Psoas muscle (tissue), 8 donors: Measurements from ENCODE around the gene RGS2. TPM values are rescaled to one million over a fixed set of nuclear protein-coding genes. Genes with fewer than 3 reads are reported as not detected.

Experiments used
- ATAC-seq, 4 donors: fragments of 200-7000 bp; cut with Tn5 transposase; one replicate each; pipeline ENCODE4 v1.9.1; 2020; ENCODE audit warnings: moderate library complexity in 3 of 4, mild to moderate bottlenecking in 2 of 4
- DNase-seq, 2 donors: peaks; one replicate each; pipeline ENCODE4 v3.0.0-alpha.2; 2020
- H3K27ac ChIP-seq: fragments of 200-600 bp; one replicate; pipeline ENCODE4 v1.8.0; 2022
- H3K27me3 ChIP-seq, 3 donors: fragments of 200-600 bp in 1 of 3; one replicate each; pipeline versions ENCODE4 v1.6.1 to v1.8.0; 2013 to 2022; ENCODE audit warnings: low read length in 2 of 3, mild to moderate bottlenecking in 2 of 3, moderate library complexity in 1 of 3; ENCODE audit not compliant: insufficient read depth in 3 of 3
- H3K36me3 ChIP-seq, 2 donors: fragments of 200-600 bp in 1 of 2; one replicate each; pipeline versions ENCODE4 v1.6.1 to v1.8.0; 2013 to 2022; ENCODE audit warnings: low read depth in 1 of 2, mild to moderate bottlenecking in 1 of 2, moderate library complexity in 1 of 2; ENCODE audit not compliant: insufficient read depth in 1 of 2
- H3K4me1 ChIP-seq: fragments of 200-600 bp; one replicate; pipeline ENCODE4 v1.8.0; 2022
- H3K4me3 ChIP-seq: fragments of 200-600 bp; one replicate; pipeline ENCODE4 v1.8.0; 2022; ENCODE audit warnings: mild to moderate bottlenecking
- H3K9me3 ChIP-seq: fragments of 200-600 bp; one replicate; pipeline ENCODE4 v1.8.0; 2022
- CTCF ChIP-seq: fragments of 200-600 bp; IDR thresholded peaks from one replicate; pipeline ENCODE4 v1.8.0; 2022; ENCODE audit warnings: antibody characterized with exemption
- WGBS, 3 donors: extraction: QIAGEN DNeasy Blood & Tissue Kit; methylation state at CpG; one replicate each; pipeline versions ENCODE4 v1.1.6 to v1.1.7; 2013; 5-methylcytosine and 5-hydroxymethylcytosine counted together
- intact Hi-C, 2 donors: fragments of 100-400 bp; cut with DNase I; formaldehyde crosslinking; loops; one replicate each; pipeline versions ENCODE4 v1.11.0 to v1.14.2; 2022
- polyA plus RNA-seq, 3 donors: library from polyadenylated mRNA; stranded (reverse); fragments of 200-250 nt; gene quantifications; one replicate each; pipeline ENCODE4 v1.2.3, GENCODE V29; 2013
- total RNA-seq, 4 donors: library from RNA; stranded (reverse); fragmentation: NEBNext Ultra II Directional in 2 of 4; extraction: Animal tissue kit (Norgen Biotek cat#: 25700) in 2 of 4; gene quantifications; one replicate each; pipeline versions ENCODE4 v1.2.1 to v1.2.4, GENCODE V29; 2021 to 2023
- donor health status: healthy with polysubstance abuse.
- donor health status: DM: no; HTN: no; CAD: no; lungs with moderate emphysema.
- donor health status: Bipolar disorder and iron deficiency.
- donor health status: healthy.
- donor health status: DM: yes; HTN: yes; CAD: no.
- donor health status: DM: no; HTN: no; CAD: no.
- donor health status: DM: no; HTN: no; CAD: no.
- donor health status: DM: yes; HTN: yes; CAD: no.

Gene RGS2
- total and polyA plus RNA-seq, 7 donors = 1.9 to 47.6 (median 3.9) TPM

- TF ChIP-seq CTCF = no peak
- peaks cover 0 to 12% of the 10 kb centered on the region in 2 donors for H3K36me3 ChIP-seq
- no peaks in the 10 kb centered on the region for H3K9me3 ChIP-seq
- H3K4me3 ChIP-seq = no peak overlapping the region
- ATAC-seq (no peak), DNase-seq (no peak)
- no peaks in the 10 kb centered on the region for H3K27me3 ChIP-seq
- peaks cover 14% of the 10 kb centered on the region for H3K4me1 ChIP-seq
- H3K27ac ChIP-seq = no peak overlapping the region
- intact Hi-C loops = no loop called here
- 90 to 92% (median 90%) methylated on average over 3 of the region's 3 CpGs for WGBS, 3 donors
Observed at GRCh38 chr1:192811006-192811405, 2.2 kb downstream of the RGS2 start.

- Histone ChIP-seq H3K36me3 (peaks cover 0 to 12% of the 10 kb centered on the region in 2 donors), H3K4me3 (no peak overlapping the region), H3K4me1 (peaks cover 14% of the 10 kb centered on the region), H3K27me3 (no peaks in the 10 kb centered on the region), H3K27ac (no peak overlapping the region), H3K9me3 (no peaks in the 10 kb centered on the region)
- WGBS, 3 donors = 86 to 87% (median 87%) methylated on average over 6 of the region's 6 CpGs
- DNase-seq (no peak), ATAC-seq (no peak)
- intact Hi-C loops = no loop called here
- no peak for TF ChIP-seq CTCF
Observed at GRCh38 chr1:192811594-192812239, 2.9 kb downstream of the RGS2 start.

- intact Hi-C loops = no loop called here
Observed at GRCh38 chr1:192812420-192813209, 3.8 kb downstream of the RGS2 start.

GRCh38 chr1:192814805-192815204 lies 6.0 kb downstream of the RGS2 start:
- 74 to 82% (median 79%) methylated on average over 1 of the region's 1 CpG for whole genome bisulfite sequencing, 3 donors
- TF ChIP-seq CTCF = no peak
- intact Hi-C loops = no loop called here
- DNase-seq = no peak
- H3K4me3 ChIP-seq = no peak overlapping the region
- no peaks in the 10 kb centered on the region for H3K27me3 ChIP-seq
- H3K4me1 ChIP-seq = peaks cover 1% of the 10 kb centered on the region
- H3K27ac ChIP-seq = no peak overlapping the region
- ATAC-seq = no peak
- H3K36me3 ChIP-seq = peaks cover 0 to 12% of the 10 kb centered on the region in 2 donors
- no peaks in the 10 kb centered on the region for H3K9me3 ChIP-seq

More at GRCh38 chr1:192812420-192813209, 3.8 kb downstream of the RGS2 start:
- Histone ChIP-seq H3K36me3 (peaks cover 0 to 12% of the 10 kb centered on the region in 2 donors), H3K4me1 (peaks cover 13% of the 10 kb centered on the region), H3K9me3 (no peaks in the 10 kb centered on the region), H3K4me3 (no peak overlapping the region), H3K27me3 (no peaks in the 10 kb centered on the region), H3K27ac (no peak overlapping the region)
- 91 to 97% (median 93%) methylated on average over 3 of the region's 3 CpGs for WGBS, 3 donors
- DNase-seq (no peak), ATAC-seq (no peak)
- TF ChIP-seq CTCF = no peak
